ENCODE results near the gene IQGAP1. TPM values are rescaled to one million over a fixed set of nuclear protein-coding genes. Genes with fewer than 3 reads are reported as not detected.

IQGAP1 gene
- total RNA-seq, 3 donors from 2014 or later (not counting 1 experiment from before 2014, with no cell fraction given) = 431 to 493 (median 446) TPM

- 100% methylated on average over 1 of the region's 2 CpGs for WGBS (ENCODE audit: insufficient coverage)
- Mint-ChIP-seq H3K36me3 (no peaks in the 10 kb centered on the region), H3K27me3 (ENCODE audit: low read depth in 2 of 2) (no peaks in the 10 kb centered on the region), H3K4me1 (peaks cover 71 to 78% of the 10 kb centered on the region in 2 donors), H3K4me3 (peak overlapping the region; percentile 28), H3K27ac (peak overlapping the region; percentile 72 to 89), H3K9me3 (no peaks in the 10 kb centered on the region)
- Histone ChIP-seq H3K9me3 (ENCODE audit: control insufficient read depth, insufficient read depth, low read length) (no peaks in the 10 kb centered on the region), H3K27me3 (ENCODE audit: control insufficient read depth, insufficient read depth, low read length) (no peaks in the 10 kb centered on the region), H3K36me3 (ENCODE audit: control insufficient read depth, insufficient read depth, low read length) (peaks cover 12% of the 10 kb centered on the region), H3K27ac (ENCODE audit: low read length) (no peak overlapping the region), H3K4me3 (ENCODE audit: low read length) (no peak overlapping the region), H3K4me1 (ENCODE audit: control insufficient read depth, insufficient read depth, low read length) (peaks cover 47% of the 10 kb centered on the region)
- no peak for TF ChIP-seq CTCF (IDR thresholded peaks at IDR 0.05)
- intact Hi-C loops (cut with micrococcal nuclease) = no loop called here
- ATAC-seq (no peak), DNase-seq (no peak)
These were observed 34.0 kb downstream of the IQGAP1 start for GRCh38 chr15:90422043-90422442.

- peak overlapping the region; percentile 79 to 84 for H3K27ac Mint-ChIP-seq
- peaks cover 47% of the 10 kb centered on the region for H3K4me1 ChIP-seq (ENCODE audit: control insufficient read depth, insufficient read depth, low read length)
- H3K4me1 Mint-ChIP-seq = peaks cover 62 to 69% of the 10 kb centered on the region in 2 donors
These were observed 34.9 kb downstream of the IQGAP1 start for GRCh38 chr15:90422936-90423335.

GRCh38 chr15:90423801-90424319, 35.8 kb downstream of the IQGAP1 start:
- Mint-ChIP-seq H3K4me1 (peaks cover 54 to 60% of the 10 kb centered on the region in 2 donors), H3K36me3 (no peaks in the 10 kb centered on the region), H3K4me3 (no peak overlapping the region), H3K27me3 (ENCODE audit: low read depth in 2 of 2) (no peaks in the 10 kb centered on the region), H3K9me3 (no peaks in the 10 kb centered on the region), H3K27ac (peak overlapping the region; percentile 79 to 84)
- no peak for TF ChIP-seq CTCF (IDR thresholded peaks at IDR 0.05)
- Histone ChIP-seq H3K4me1 (ENCODE audit: control insufficient read depth, insufficient read depth, low read length) (peaks cover 39% of the 10 kb centered on the region), H3K4me3 (ENCODE audit: low read length) (no peak overlapping the region), H3K36me3 (ENCODE audit: control insufficient read depth, insufficient read depth, low read length) (peaks cover 24% of the 10 kb centered on the region), H3K27me3 (ENCODE audit: control insufficient read depth, insufficient read depth, low read length) (no peaks in the 10 kb centered on the region), H3K9me3 (ENCODE audit: control insufficient read depth, insufficient read depth, low read length) (no peaks in the 10 kb centered on the region), H3K27ac (ENCODE audit: low read length) (no peak overlapping the region)
- ATAC-seq = no peak
- DNase-seq = no peak
- WGBS (ENCODE audit: insufficient coverage) = 84% methylated on average over 4 of the region's 4 CpGs
- intact Hi-C loops (cut with micrococcal nuclease) = no loop called here

More at GRCh38 chr15:90422936-90423335, 34.9 kb downstream of the IQGAP1 start:
- Histone ChIP-seq H3K27ac (ENCODE audit: low read length) (no peak overlapping the region), H3K4me3 (ENCODE audit: low read length) (no peak overlapping the region), H3K27me3 (ENCODE audit: control insufficient read depth, insufficient read depth, low read length) (no peaks in the 10 kb centered on the region), H3K9me3 (ENCODE audit: control insufficient read depth, insufficient read depth, low read length) (no peaks in the 10 kb centered on the region), H3K36me3 (ENCODE audit: control insufficient read depth, insufficient read depth, low read length) (peaks cover 19% of the 10 kb centered on the region)
- Mint-ChIP-seq H3K36me3 (no peaks in the 10 kb centered on the region), H3K9me3 (no peaks in the 10 kb centered on the region), H3K27me3 (ENCODE audit: low read depth in 2 of 2) (no peaks in the 10 kb centered on the region), H3K4me3 (no peak overlapping the region)
- 53% methylated on average over 1 of the region's 3 CpGs for WGBS (ENCODE audit: insufficient coverage)
- intact Hi-C loops (cut with micrococcal nuclease) = no loop called here
- no peak for ATAC-seq
- DNase-seq = no peak
- no peak for TF ChIP-seq CTCF (IDR thresholded peaks at IDR 0.05)
